Measurements from ENCODE around the gene ADARB2.

ADARB2 gene

GRCh38 chr10:1660815-1661214 is 76.5 kb downstream of the ADARB2 start:
- DNase-seq: no peak

GRCh38 chr10:1660386-1660785 is 76.9 kb downstream of the ADARB2 start:
- DNase-seq: no peak

- no peak for DNase-seq
Measured at GRCh38 chr10:1659221-1659791, 78.0 kb downstream of the ADARB2 start.

- no peak for DNase-seq
Measured at GRCh38 chr10:1658658-1659057, 78.7 kb downstream of the ADARB2 start.

- no peak for DNase-seq
Measured at GRCh38 chr10:1657479-1657878, 79.8 kb downstream of the ADARB2 start.

DNA sequence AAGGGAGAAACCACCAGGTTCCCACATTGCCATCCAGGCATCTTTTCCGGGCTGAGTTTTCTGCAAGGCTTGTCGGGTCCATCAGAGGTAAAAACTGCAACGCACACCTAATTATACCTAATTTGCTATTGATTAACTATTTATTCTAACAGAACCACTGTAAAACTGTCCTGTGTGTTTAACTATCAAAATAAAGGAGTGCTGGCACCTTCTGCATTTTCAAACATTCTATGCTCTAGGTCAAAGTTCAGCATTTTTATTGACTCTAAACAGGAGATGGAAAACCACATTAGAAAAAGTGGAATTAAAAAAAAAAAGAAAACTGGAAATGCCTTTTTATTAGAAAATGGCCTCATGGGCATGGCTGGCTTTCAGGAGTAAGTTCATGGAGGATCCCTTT is 82.0 kb downstream of the ADARB2 start:
- DNase-seq: no peak

GRCh38 chr10:1654811-1655356 is 82.4 kb downstream of the ADARB2 start:
- no peak for DNase-seq

- no peak for DNase-seq
Measured at GRCh38 chr10:1654247-1654646, 83.1 kb downstream of the ADARB2 start.

- no peak for DNase-seq
Measured at GRCh38 chr10:1653321-1653720, 84.0 kb downstream of the ADARB2 start.

DNA sequence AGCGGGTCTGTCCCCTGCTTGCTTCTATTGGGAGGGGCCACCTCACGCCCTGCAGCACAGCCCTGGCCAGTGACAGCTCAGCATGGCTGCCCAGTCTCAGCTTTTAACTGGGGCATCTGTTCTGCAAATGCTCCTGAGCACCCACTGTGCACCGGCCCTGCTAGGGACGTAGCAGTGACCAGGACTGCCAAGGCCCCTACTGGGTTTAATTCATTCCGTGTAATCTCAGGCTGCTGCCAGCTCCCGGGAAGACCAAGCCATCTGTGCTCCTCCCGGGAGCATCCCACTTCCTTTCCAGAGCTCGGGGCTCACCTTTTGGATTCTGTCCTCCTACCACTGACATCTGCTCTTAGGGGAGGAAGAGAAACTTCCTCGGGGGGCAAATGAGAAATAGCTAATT is 85.2 kb downstream of the ADARB2 start:
- no peak for DNase-seq

- DNase-seq: no peak
Measured at GRCh38 chr10:1651270-1651966, 85.9 kb downstream of the ADARB2 start.

GRCh38 chr10:1650542-1651269 is 86.6 kb downstream of the ADARB2 start:
- no peak for DNase-seq

DNA sequence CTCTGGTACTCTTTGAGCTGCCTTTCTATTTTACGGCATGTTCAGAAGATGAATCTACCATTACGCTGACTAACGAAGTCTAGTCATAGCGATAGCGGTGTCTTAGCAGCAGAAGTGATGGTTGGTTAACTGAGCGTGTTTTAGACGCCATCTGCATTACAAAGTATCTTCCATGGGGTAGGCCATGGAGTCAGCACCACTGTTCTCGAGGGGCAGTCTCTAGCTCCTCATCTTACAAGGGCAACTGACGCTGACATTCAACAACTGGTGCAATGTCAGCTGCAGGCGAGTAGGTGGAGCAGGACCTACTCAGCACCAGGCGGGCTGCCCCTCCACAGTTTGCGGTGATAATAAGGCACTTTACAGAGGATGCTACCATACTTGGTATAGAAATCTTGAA is 88.7 kb downstream of the ADARB2 start:
- DNase-seq: no peak

- DNase-seq: no peak
Measured at GRCh38 chr10:1646332-1646731, 91.0 kb downstream of the ADARB2 start.

GRCh38 chr10:1645896-1646295 is 91.4 kb downstream of the ADARB2 start:
- no peak for DNase-seq

- no peak for DNase-seq
Measured at GRCh38 chr10:1644191-1644711, 93.1 kb downstream of the ADARB2 start.

GRCh38 chr10:1643908-1644179 is 93.5 kb downstream of the ADARB2 start:
- no peak for DNase-seq

- no peak for DNase-seq
Measured at GRCh38 chr10:1643161-1643907, 94.0 kb downstream of the ADARB2 start.

DNA sequence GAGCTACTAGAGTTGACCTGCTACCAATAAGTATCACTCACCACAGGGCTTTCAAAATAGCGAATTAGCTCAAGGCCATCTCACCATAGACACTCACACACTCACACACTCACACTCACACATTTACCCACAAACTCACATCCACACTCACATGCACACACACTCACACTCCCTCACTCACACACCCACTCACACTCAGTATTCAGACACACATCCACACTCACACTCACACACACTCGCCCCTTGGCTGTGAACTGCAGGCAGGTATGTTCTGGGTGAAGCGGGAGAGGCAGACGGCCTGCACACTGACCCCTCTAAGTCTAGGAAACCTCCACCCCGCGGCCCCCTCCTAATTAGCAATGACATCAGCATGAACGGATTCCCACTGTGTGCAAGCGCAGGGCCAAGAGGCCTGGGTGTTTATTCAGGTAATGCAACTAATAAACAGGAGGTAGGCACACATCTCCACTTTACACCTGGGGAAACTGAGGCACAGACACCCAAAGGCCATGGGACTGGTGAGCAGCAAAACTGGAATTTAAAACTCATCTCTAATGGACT is 94.6 kb downstream of the ADARB2 start:
- no peak for DNase-seq

DNA sequence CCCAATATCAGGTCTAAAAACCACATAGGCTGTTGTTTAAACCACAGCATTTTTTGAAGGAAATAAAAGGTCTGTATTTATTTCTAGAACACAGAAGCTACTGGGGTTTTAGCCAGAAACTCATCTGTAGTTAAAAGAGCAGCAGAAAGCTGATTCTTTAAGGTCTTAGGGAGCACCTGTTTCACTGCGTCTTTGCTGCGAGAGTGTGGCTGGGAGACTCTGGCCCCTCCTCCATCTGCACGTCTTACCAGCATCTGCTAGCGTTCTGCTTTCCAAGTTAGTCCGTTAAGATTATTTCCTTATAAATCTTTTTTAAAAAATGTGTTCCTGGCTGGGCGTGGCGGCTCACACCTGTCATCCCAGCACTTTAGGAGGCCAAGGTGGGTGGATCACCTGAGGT is 95.9 kb downstream of the ADARB2 start:
- no peak for DNase-seq

- DNase-seq: no peak
Measured at GRCh38 chr10:1638889-1639419, 98.4 kb downstream of the ADARB2 start.

GRCh38 chr10:1635340-1635739 is 102.0 kb downstream of the ADARB2 start:
- no peak for DNase-seq

DNA sequence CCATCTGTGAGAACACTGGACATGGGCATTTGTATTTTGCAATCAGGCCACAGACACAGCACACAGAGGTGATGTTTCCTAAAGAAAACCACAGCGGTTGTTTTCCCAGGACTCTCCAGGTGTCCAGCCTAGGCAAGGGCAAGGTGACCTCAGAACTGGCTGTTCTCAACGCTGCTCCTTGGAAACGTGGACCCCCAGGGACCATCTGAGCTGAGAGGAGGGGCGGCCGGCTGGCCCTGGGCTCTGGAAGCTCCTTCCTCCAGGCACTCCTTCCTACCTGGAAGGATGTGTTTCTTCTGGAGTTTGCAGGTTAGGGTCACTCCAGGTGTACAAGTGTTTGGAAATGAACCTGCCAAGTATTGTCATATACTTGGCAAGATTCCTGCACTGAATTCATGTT is 103.1 kb downstream of the ADARB2 start:
- no peak for DNase-seq

Data from NCI-H1436 (cell line).